ENCODE data around the gene PDE4D. TPM values are rescaled to one million over a fixed set of nuclear protein-coding genes. Genes with fewer than 3 reads are reported as not detected.

The PDE4D gene
- total RNA-seq, 2 experiments from 2014 or later: 75.5 to 80.7 TPM

- ATAC-seq (no peak), DNase-seq (no peak)
- H3K27ac Mint-ChIP-seq: no peak overlapping the region
- ChIA-PET CTCF (interaction anchor here (1.0 to 1.2 kb wide), 3 partner anchors 111 to 206 kb away, joined by 3 read pairs; no protein-coding TSS in a partner anchor), POLR2A (interaction anchor here (0.6 kb wide), 1 partner anchor 147 kb away, joined by 3 read pairs; no protein-coding TSS in a partner anchor)
- no peak overlapping the region for H3K4me3 Mint-ChIP-seq
- H3K27me3 Mint-ChIP-seq: no peaks in the 10 kb centered on the region
- H3K4me1 Mint-ChIP-seq (ENCODE audit: low read depth): peaks cover 68% of the 10 kb centered on the region
- TF ChIP-seq, protein P1, sequence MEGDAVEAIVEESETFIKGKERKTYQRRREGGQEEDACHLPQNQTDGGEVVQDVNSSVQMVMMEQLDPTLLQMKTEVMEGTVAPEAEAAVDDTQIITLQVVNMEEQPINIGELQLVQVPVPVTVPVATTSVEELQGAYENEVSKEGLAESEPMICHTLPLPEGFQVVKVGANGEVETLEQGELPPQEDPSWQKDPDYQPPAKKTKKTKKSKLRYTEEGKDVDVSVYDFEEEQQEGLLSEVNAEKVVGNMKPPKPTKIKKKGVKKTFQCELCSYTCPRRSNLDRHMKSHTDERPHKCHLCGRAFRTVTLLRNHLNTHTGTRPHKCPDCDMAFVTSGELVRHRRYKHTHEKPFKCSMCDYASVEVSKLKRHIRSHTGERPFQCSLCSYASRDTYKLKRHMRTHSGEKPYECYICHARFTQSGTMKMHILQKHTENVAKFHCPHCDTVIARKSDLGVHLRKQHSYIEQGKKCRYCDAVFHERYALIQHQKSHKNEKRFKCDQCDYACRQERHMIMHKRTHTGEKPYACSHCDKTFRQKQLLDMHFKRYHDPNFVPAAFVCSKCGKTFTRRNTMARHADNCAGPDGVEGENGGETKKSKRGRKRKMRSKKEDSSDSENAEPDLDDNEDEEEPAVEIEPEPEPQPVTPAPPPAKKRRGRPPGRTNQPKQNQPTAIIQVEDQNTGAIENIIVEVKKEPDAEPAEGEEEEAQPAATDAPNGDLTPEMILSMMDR (IDR thresholded peaks at IDR 0.05): no peak
- intact Hi-C loops (cut with micrococcal nuclease): no loop called here
- peaks cover 19% of the 10 kb centered on the region for H3K36me3 Mint-ChIP-seq (ENCODE audit: low read depth)
- H3K9me3 Mint-ChIP-seq: no peaks in the 10 kb centered on the region
Measured at GRCh38 chr5:59003124-59003523, 890.4 kb downstream of the PDE4D start.

- ATAC-seq (no peak), DNase-seq (no peak)
- H3K9me3 Mint-ChIP-seq: no peaks in the 10 kb centered on the region
- intact Hi-C loops (cut with micrococcal nuclease): no loop called here
- TF ChIP-seq, protein P1 (IDR thresholded peaks at IDR 0.05): no peak
- H3K4me1 Mint-ChIP-seq (ENCODE audit: low read depth): peaks cover 66% of the 10 kb centered on the region
- no peaks in the 10 kb centered on the region for H3K27me3 Mint-ChIP-seq
- ChIA-PET POLR2A (no interaction called here), CTCF (interaction anchor here (0.9 to 3.5 kb wide), 5 partner anchors 10 to 171 kb away, joined by 3 to 14 read pairs (median 3); no protein-coding TSS in a partner anchor)
- H3K36me3 Mint-ChIP-seq (ENCODE audit: low read depth): peaks cover 19% of the 10 kb centered on the region
- no peak overlapping the region for H3K4me3 Mint-ChIP-seq
- no peak overlapping the region for H3K27ac Mint-ChIP-seq
Measured at GRCh38 chr5:59002162-59002825, 891.2 kb downstream of the PDE4D start.

DNA sequence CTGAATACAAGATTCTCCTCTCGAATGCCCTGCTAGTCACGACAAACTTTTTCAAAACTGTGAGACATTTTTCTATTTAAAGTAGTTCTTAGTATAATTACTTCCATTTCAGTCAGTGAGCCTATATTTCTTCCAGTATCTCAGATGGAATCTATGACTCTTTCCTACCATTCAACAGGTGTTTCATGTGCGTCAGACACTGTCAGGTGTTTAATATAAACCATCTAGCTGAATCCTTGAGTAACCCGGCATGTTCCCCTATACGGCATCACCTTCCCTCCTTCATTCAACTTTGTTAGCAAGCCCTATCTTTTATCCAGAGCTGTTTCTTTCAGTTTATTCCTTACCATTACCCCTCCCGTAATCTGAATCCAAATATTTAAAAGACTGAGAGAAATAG, 891.8 kb downstream of the PDE4D start:
- no peak overlapping the region for H3K4me3 Mint-ChIP-seq
- ATAC-seq (no peak), DNase-seq (no peak)
- intact Hi-C loops (cut with micrococcal nuclease): no loop called here
- TF ChIP-seq, protein P1 (IDR thresholded peaks at IDR 0.05): no peak
- ChIA-PET CTCF (interaction anchor here (0.9 to 3.5 kb wide), 5 partner anchors 10 to 172 kb away, joined by 3 to 14 read pairs (median 3); no protein-coding TSS in a partner anchor), POLR2A (no interaction called here)
- no peaks in the 10 kb centered on the region for H3K27me3 Mint-ChIP-seq
- H3K36me3 Mint-ChIP-seq (ENCODE audit: low read depth): peaks cover 19% of the 10 kb centered on the region
- peak overlapping the region; percentile 6 for H3K27ac Mint-ChIP-seq
- peaks cover 65% of the 10 kb centered on the region for H3K4me1 Mint-ChIP-seq (ENCODE audit: low read depth)
- H3K9me3 Mint-ChIP-seq: no peaks in the 10 kb centered on the region

GRCh38 chr5:59001154-59001553, 892.4 kb downstream of the PDE4D start:
- peaks cover 22% of the 10 kb centered on the region for H3K36me3 Mint-ChIP-seq (ENCODE audit: low read depth)
- H3K4me1 Mint-ChIP-seq (ENCODE audit: low read depth): peaks cover 60% of the 10 kb centered on the region
- H3K4me3 Mint-ChIP-seq: no peak overlapping the region
- intact Hi-C loops (cut with micrococcal nuclease): no loop called here
- CTCF ChIA-PET: interaction anchor here (0.9 to 3.5 kb wide), 5 partner anchors 9 to 172 kb away, joined by 3 to 14 read pairs (median 3); no protein-coding TSS in a partner anchor
- TF ChIP-seq, protein P1 (IDR thresholded peaks at IDR 0.05): no peak
- no peaks in the 10 kb centered on the region for H3K27me3 Mint-ChIP-seq
- POLR2A ChIA-PET: interaction anchor here (1.0 kb wide), 1 partner anchor 34 kb away, joined by 3 read pairs; no protein-coding TSS in a partner anchor
- H3K9me3 Mint-ChIP-seq: no peaks in the 10 kb centered on the region
- ATAC-seq (peak; percentile 23), DNase-seq (no peak)
- peak overlapping the region; percentile 6 for H3K27ac Mint-ChIP-seq

- intact Hi-C loops (cut with micrococcal nuclease): no loop called here
- peaks cover 25% of the 10 kb centered on the region for H3K36me3 Mint-ChIP-seq (ENCODE audit: low read depth)
- ATAC-seq (no peak), DNase-seq (no peak)
- no peaks in the 10 kb centered on the region for H3K27me3 Mint-ChIP-seq
- ChIA-PET CTCF (interaction anchor here (1.1 to 3.5 kb wide), 4 partner anchors 109 to 174 kb away, joined by 3 to 14 read pairs (median 9); no protein-coding TSS in a partner anchor), POLR2A (interaction anchor here (1.0 to 1.1 kb wide), 2 partner anchors 35 to 171 kb away, joined by 3 read pairs; no protein-coding TSS in a partner anchor)
- H3K4me3 Mint-ChIP-seq: no peak overlapping the region
- TF ChIP-seq, protein P1 (IDR thresholded peaks at IDR 0.05): no peak
- peaks cover 58% of the 10 kb centered on the region for H3K4me1 Mint-ChIP-seq (ENCODE audit: low read depth)
- no peaks in the 10 kb centered on the region for H3K9me3 Mint-ChIP-seq
- H3K27ac Mint-ChIP-seq: no peak overlapping the region
Measured at GRCh38 chr5:59000211-59000610, 893.3 kb downstream of the PDE4D start.
